ENCODE results near the gene NEUROG2. TPM values are rescaled to one million over a fixed set of nuclear protein-coding genes. Genes with fewer than 3 reads are reported as not detected.
"Not testable (repeated sequence)": the region's sequence is repeated elsewhere in the genome, so short reads cannot be mapped to it uniquely, and the experiment has no call there.

NEUROG2 gene
- total RNA-seq: not detected

DNA sequence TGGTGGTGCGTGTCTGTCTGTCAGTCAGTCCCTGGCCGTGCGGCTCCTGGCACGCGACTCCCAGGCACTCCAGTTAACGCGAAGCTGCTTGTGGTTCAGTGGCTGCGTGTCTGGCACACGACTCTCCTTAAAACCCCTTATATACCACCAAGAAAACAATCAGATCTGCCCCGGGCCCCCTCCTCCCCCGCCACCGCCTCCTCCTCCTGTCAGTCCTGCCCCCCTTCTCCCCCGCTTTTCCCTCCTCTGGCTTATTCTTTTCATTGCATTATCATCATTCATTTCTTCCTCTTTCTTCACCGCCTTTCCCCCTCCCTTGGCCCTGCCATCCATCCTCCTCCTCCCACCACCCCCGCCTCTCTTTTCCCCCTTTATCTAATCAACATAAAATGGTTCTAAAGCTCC, at the start of gene NEUROG2:
NEUROG2 (minus strand) TSS at position 115 of the 405 bp plus-strand sequence. CDS start 705 bp downstream, outside the sequence.
- H3K4me3 Mint-ChIP-seq: peak within 1 kb of the TSS; percentile 78
- no peaks in the 10 kb centered on the region for H3K9me3 Mint-ChIP-seq
- H3K36me3 Mint-ChIP-seq (ENCODE audit: low read depth): peaks cover 13% of the 10 kb centered on the region
- peaks cover 31% of the 10 kb centered on the region for H3K4me1 Mint-ChIP-seq
- no peak for ATAC-seq (replicated peaks)
- H3K27me3 Mint-ChIP-seq: peaks cover 87% of the 10 kb centered on the region
- H3K27ac Mint-ChIP-seq: no peak within 1 kb of the TSS

DNA sequence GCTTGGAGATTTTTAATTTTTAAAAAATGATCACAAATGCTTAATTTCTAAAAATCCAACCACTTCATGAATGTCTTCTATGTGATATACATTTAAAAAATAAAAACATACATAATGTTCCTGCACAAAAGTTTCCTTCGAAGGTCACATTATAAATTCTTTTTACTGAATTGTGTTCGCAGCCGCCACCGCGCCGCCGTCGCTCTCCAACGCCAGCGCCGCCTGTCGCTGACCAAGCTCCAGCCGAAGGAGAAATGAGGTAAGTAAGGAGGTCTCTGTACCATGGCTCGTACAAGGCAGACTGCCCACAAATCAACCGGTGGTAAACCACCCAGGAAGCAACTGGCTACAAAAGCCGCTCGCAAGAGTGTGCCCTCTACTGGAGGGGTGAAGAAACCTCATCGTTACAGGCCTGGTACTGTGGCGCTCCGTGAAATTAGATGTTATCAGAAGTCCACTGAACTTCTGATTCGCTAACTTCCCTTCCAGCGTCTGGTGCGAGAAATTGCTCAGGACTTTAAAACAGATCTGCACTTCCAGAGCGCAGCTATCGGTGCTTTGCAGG, 48.8 kb upstream of the NEUROG2 start:
- no peaks in the 10 kb centered on the region for H3K4me1 Mint-ChIP-seq
- H3K27ac Mint-ChIP-seq: no peak overlapping the region
- no peak overlapping the region for H3K4me3 Mint-ChIP-seq
- no peak for ATAC-seq (replicated peaks)
- peaks cover 11% of the 10 kb centered on the region for H3K36me3 Mint-ChIP-seq (ENCODE audit: low read depth)
- no peaks in the 10 kb centered on the region for H3K9me3 Mint-ChIP-seq
- H3K27me3 Mint-ChIP-seq: no peaks in the 10 kb centered on the region

DNA sequence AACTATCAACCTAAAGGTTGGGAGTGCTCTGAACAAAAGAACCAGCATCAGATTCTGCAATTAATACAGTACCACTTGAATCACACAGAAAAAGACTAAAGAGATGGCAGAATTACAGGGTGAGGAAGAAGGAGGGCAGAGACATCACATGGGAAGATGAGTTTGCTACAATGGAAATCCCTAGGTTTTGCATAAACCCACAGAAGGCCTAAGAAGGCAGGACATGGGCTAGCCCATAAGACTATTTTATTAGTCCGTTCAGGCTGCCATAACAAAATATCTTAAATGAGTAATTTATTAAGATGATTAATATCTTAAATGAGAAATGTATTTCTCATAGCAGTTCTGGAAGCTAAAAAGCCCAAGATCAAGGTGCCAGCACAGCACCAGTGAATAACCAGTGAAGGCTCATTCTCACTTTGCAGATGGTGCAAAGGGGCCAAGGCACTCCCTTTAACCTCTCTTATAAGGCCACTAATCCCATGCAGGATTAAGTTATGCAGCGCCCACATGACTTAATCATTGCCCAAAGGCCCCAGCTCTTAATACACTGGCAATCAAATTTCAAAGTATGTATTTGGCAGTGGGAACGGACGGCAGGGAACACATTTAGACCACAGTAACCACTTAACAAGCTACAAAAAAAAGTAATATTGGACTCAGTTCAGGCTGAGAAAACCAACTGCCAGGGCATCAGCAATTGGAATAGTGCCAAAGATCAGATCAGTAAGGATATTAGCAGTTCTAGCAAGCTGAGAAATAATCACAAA, 47.6 kb upstream of the NEUROG2 start:
- no peak overlapping the region for H3K4me3 Mint-ChIP-seq
- peaks cover 11% of the 10 kb centered on the region for H3K36me3 Mint-ChIP-seq (ENCODE audit: low read depth)
- no peaks in the 10 kb centered on the region for H3K4me1 Mint-ChIP-seq
- H3K27me3 Mint-ChIP-seq: no peaks in the 10 kb centered on the region
- no peak for ATAC-seq (replicated peaks)
- H3K27ac Mint-ChIP-seq: no peak overlapping the region
- no peaks in the 10 kb centered on the region for H3K9me3 Mint-ChIP-seq

DNA sequence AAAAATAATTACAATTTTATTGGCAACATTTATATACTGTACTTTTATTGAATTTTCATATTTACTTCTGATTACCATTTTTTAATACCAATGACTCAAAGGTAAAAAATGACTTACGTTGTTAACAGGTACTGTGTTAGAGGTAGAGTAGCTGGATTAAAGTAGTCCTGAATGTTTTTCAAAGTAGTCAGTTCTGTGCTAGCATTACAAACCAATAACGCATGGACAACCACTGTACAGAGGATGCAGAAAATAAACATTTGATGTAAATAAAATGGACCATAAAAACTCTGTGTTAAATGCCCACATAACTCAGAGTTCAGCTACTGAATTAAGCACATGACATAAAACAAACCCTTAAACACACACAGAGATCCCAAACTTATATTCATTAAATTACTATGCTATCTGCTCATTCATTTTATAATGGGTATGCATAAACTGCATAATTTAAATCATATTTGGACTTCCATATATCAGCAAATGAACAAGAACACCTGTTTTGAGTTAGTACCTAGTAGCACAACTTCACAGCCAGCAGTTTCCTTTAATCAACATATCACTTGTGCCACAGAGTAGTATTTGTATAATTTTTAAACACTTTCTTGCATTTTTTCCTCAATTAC, 46.4 kb upstream of the NEUROG2 start:
- no peak for ATAC-seq (replicated peaks)
- Mint-ChIP-seq H3K36me3 (ENCODE audit: low read depth) (peaks cover 11% of the 10 kb centered on the region), H3K4me3 (no peak overlapping the region), H3K27me3 (no peaks in the 10 kb centered on the region), H3K9me3 (no peaks in the 10 kb centered on the region), H3K27ac (no peak overlapping the region), H3K4me1 (no peaks in the 10 kb centered on the region)

DNA sequence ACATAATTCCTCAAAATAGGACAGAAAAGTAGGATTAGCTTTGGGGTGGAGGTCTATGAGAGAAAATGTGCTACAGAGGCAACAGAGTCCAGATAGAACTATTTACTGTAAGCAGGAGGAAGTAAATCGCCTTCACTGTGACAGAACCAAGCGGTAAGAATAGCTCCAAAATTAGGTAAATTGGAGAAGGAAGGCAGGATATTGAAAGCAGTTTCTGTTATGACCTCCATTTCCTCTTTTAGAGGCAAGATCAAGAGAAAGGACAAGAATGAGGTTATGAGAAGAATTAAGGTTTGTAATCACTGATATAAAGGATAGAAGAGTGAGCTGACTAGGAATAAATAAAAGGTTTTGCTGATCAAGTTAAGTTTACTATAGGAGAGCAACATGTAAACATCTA, 44.1 kb upstream of the NEUROG2 start:
- no peaks in the 10 kb centered on the region for H3K9me3 Mint-ChIP-seq
- no peak for ATAC-seq (replicated peaks)

DNA sequence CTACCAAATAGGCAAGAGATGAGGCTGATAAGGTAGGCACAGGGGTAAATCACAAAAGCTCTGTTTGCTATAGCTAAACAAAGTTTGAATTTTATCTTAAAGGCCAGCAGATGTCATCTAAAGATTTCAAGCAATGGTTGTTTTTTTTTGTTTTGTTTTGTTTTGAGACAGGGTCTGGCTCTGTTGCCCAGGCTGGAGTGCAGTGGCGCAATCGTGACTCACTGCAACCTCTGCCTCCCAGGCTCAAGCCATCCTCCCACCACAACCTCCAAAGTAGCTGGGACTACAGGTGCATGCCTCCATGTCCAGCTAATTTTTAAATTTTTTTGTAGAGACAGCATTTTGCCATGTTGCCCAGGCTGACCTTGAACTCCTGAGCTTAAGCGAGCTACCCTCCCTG, 43.1 kb upstream of the NEUROG2 start:
- no peak for ATAC-seq (replicated peaks)
- H3K4me1 Mint-ChIP-seq: no peaks in the 10 kb centered on the region
- H3K9me3 Mint-ChIP-seq: no peaks in the 10 kb centered on the region
- no peaks in the 10 kb centered on the region for H3K27me3 Mint-ChIP-seq
- peaks cover 11% of the 10 kb centered on the region for H3K36me3 Mint-ChIP-seq (ENCODE audit: low read depth)
- no peak overlapping the region for H3K27ac Mint-ChIP-seq
- no peak overlapping the region for H3K4me3 Mint-ChIP-seq

More for the DNA sequence above, 44.1 kb upstream of the NEUROG2 start:
- no peaks in the 10 kb centered on the region for H3K4me1 Mint-ChIP-seq
- no peak overlapping the region for H3K27ac Mint-ChIP-seq
- no peak overlapping the region for H3K4me3 Mint-ChIP-seq
- no peaks in the 10 kb centered on the region for H3K27me3 Mint-ChIP-seq
- peaks cover 11% of the 10 kb centered on the region for H3K36me3 Mint-ChIP-seq (ENCODE audit: low read depth)

DNA sequence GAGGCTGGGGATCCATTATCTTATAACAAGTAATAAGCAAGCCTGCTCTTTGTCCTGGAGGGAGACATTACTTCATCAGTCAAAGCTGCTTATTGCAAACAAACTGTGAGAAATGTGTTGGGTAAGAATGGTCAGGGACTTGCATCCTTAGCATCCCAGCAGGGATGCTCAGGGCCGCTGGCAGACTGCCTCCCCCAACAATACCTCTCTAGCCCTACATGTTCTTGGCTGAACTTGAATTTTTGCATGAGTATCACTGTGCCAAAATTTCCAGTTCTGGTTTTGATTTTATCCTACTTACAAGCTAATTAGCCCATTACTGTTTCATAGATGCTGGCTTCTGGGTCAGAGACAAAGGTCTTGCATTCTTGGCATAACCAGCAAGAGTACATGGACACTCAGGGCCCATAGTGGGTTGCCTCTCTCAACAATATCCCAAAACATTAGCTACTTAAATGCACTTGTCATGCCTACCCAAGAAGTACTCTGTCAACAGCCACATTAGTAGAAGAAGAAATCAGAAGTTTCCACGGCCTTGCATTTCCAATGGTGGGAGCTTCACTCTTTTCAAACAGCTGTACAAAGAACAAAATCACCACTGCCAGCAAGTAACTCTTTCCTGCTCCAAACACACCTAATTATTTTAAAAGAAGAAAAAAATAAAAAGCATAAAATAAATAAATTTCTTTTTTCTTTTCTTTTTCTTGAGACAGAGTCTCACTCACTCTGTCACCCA, 41.9 kb upstream of the NEUROG2 start:
- no peak overlapping the region for H3K27ac Mint-ChIP-seq
- no peak overlapping the region for H3K4me3 Mint-ChIP-seq
- no peaks in the 10 kb centered on the region for H3K4me1 Mint-ChIP-seq
- ATAC-seq (replicated peaks): no peak
- H3K27me3 Mint-ChIP-seq: no peaks in the 10 kb centered on the region
- H3K36me3 Mint-ChIP-seq (ENCODE audit: low read depth): peaks cover 11% of the 10 kb centered on the region
- H3K9me3 Mint-ChIP-seq: no peaks in the 10 kb centered on the region

DNA sequence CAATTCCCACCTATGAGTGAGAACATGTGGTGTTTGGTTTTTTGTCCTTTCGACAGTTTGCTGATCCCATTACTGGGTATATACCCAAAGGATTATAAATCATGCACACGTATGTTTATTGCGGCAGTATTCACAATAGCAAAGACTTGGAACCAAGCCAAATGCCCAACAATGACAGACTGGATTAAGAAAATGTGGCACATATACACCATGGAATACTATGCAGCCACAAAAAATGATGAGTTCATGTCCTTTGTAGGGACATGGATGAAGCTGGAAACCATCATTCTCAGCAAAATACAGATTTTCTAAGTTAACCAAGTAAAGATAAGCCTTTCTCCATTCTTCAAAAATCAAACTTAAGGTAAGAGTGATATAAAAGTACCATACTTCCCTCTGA, 38.3 kb upstream of the NEUROG2 start:
- not testable (repeated sequence) for H3K4me3 Mint-ChIP-seq; H3K4me1 Mint-ChIP-seq; H3K27ac Mint-ChIP-seq; H3K36me3 Mint-ChIP-seq (ENCODE audit: low read depth); ATAC-seq (replicated peaks); H3K27me3 Mint-ChIP-seq; H3K9me3 Mint-ChIP-seq

DNA sequence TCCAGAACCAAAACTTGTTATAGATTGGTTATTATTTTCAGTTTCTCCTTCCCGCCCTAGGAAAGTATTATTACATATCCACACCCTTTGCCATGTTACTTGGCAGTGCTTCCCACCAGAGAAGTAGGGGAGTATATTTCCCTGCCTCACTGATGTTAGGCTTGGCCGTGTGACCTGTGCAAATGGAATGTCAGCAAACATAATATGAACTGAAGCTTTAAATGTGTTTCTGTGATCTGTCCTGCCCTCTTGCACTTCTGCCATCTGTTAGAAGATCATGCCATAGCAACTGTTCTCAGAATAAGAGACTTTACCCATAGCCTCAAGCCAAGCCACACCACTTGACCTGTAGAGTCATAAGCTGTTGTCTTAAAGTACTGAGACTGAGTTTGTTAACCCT, 36.7 kb upstream of the NEUROG2 start:
- Mint-ChIP-seq H3K4me3 (no peak overlapping the region), H3K9me3 (no peaks in the 10 kb centered on the region), H3K27ac (no peak overlapping the region), H3K4me1 (no peaks in the 10 kb centered on the region), H3K36me3 (ENCODE audit: low read depth) (no peaks in the 10 kb centered on the region), H3K27me3 (no peaks in the 10 kb centered on the region)
- no peak for ATAC-seq (replicated peaks)

DNA sequence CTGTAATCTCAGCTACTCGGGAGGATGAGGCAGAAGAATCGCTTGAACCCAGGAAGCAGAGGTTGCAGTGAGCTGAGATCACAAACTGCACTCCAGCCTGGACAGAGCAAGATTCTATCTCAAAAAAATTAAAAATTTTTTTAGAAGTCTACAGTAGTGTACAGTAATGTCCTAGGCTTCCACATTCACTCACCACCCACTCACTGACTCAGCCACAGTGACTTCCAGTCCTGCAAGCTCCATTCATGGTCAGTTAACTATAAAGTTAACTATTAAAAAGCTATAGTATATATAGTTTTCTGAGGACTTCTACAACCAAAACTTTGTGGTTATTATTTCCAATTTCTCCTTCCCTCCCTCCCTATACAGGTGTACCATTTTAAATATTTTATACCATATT, 34.7 kb upstream of the NEUROG2 start:
- Mint-ChIP-seq H3K4me1 (no peaks in the 10 kb centered on the region), H3K9me3 (no peaks in the 10 kb centered on the region)

DNA sequence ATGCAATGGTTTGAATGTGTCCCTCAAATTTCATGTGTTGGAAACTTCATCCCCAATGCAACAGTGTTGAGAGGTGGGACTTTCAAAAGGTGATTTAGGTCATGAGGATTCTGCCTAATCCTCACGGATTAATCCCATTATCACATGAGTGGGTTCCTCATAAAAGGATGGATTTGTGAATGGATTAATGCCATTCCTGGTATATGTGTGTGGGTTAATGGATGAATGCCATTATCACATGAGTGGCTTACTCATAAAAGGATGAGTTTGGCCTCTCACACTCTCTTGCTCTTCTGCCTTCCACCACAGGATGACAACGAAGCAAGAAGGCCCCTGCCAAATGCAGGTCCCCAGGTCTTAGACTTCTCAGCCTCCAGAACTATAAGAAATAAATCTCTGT, 30.5 kb upstream of the NEUROG2 start:
- Mint-ChIP-seq H3K27ac (no peak overlapping the region), H3K4me1 (no peaks in the 10 kb centered on the region)
- ATAC-seq (replicated peaks): no peak

More for the DNA sequence above, 34.7 kb upstream of the NEUROG2 start:
- ATAC-seq (replicated peaks): no peak
- H3K27ac Mint-ChIP-seq: no peak overlapping the region
- H3K4me3 Mint-ChIP-seq: no peak overlapping the region
- no peaks in the 10 kb centered on the region for H3K27me3 Mint-ChIP-seq
- H3K36me3 Mint-ChIP-seq (ENCODE audit: low read depth): no peaks in the 10 kb centered on the region

DNA sequence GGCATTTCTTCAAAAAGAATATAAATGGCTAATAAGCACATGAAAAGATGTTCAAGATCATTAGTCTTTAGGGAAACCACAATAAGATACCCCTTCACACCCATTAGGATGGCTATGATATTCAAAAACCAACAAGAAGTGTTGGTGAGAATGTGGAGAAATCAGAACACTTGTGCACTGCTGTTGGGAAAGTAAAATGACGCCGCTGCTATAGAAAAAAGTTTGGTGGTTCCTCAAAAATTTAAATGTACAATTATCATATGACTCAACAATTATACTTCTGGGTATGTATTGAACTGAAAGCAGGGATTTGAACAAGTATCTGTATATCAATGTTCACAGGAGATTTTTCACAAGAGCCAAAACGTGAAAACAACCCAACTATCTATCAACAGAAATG, 29.4 kb upstream of the NEUROG2 start:
- Mint-ChIP-seq H3K36me3 (ENCODE audit: low read depth) (no peaks in the 10 kb centered on the region), H3K27me3 (no peaks in the 10 kb centered on the region), H3K27ac (no peak overlapping the region), H3K9me3 (no peaks in the 10 kb centered on the region), H3K4me3 (no peak overlapping the region), H3K4me1 (no peaks in the 10 kb centered on the region)
- no peak for ATAC-seq (replicated peaks)

More for the DNA sequence above, 30.5 kb upstream of the NEUROG2 start:
- Mint-ChIP-seq H3K9me3 (no peaks in the 10 kb centered on the region), H3K27me3 (no peaks in the 10 kb centered on the region), H3K36me3 (ENCODE audit: low read depth) (no peaks in the 10 kb centered on the region), H3K4me3 (no peak overlapping the region)

DNA sequence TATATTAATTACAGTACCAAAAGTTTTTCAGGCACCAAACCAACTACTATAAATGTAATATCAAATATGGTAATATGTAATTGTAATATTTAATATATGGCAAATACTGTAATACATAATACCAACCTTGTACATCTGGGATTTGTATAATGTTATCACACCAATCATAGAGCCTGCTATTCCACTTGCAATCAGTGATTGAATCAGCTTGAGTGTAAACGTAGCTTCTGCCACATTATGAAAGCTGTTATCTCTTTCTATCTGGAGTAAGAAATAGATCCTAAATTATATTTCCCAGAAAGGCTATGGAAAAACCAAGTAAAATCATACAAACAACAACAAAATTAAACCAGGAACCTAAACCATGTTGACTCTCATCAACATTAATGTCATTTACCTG, 24.7 kb upstream of the NEUROG2 start:
- Mint-ChIP-seq H3K36me3 (ENCODE audit: low read depth) (peaks cover 6% of the 10 kb centered on the region), H3K4me3 (no peak overlapping the region), H3K9me3 (no peaks in the 10 kb centered on the region), H3K27ac (no peak overlapping the region), H3K4me1 (no peaks in the 10 kb centered on the region), H3K27me3 (no peaks in the 10 kb centered on the region)
- ATAC-seq (replicated peaks): no peak

DNA sequence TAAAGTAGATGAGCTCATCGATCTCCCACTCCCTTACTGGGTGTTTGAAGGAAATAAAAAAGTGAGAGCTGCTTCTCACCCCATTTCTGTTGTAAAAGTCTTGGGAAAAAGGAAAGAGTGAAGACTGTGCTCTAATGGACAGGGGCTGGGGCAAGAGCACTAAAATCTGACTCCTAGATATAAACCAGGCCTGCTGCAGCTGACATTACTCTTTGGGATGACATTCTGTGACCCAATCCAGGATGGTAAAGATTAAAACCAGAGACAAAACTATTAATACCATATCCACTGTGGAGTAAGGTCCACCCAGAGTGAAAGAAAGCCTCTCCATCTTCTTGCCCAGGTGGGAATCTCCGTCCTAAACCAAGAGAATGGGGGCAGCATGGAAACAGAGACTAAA, 20.1 kb upstream of the NEUROG2 start:
- no peaks in the 10 kb centered on the region for H3K9me3 Mint-ChIP-seq
- no peak overlapping the region for H3K4me3 Mint-ChIP-seq
- H3K27ac Mint-ChIP-seq: no peak overlapping the region
- H3K36me3 Mint-ChIP-seq (ENCODE audit: low read depth): peaks cover 6% of the 10 kb centered on the region
- no peaks in the 10 kb centered on the region for H3K4me1 Mint-ChIP-seq
- H3K27me3 Mint-ChIP-seq: peaks cover 6% of the 10 kb centered on the region
- ATAC-seq (replicated peaks): no peak
